HFF-Myc (cell line): Measurements from ENCODE around the gene ADARB1.

ENCODE experiments used
- DNase-seq: peaks from one replicate; pipeline ENCODE4 v3.0.0-alpha.2; 2011; ENCODE audit warnings: low read depth; ENCODE audit errors: extremely low read depth
- H3K4me3 ChIP-seq: replicated peaks from 2 replicates; pipeline ENCODE4 v1.5.1; 2011; ENCODE audit warnings: low read depth, mild to moderate bottlenecking, control low read depth, low read length
- CTCF ChIP-seq: IDR thresholded peaks from 2 replicates; pipeline ENCODE4 v1.5.1; 2012; ENCODE audit warnings: mild to moderate bottlenecking, low read depth, low read length, control low read depth; ENCODE audit errors: missing control alignments

The ADARB1 gene

GRCh38 chr21:45262041-45262581 is 187.7 kb downstream of the ADARB1 start:
- DNase-seq = no peak
- TF ChIP-seq CTCF = no peak
- H3K4me3 ChIP-seq = no peak overlapping the region

GRCh38 chr21:45262616-45263015 is 188.2 kb downstream of the ADARB1 start:
- DNase-seq = no peak
- no peak for TF ChIP-seq CTCF
- no peak overlapping the region for H3K4me3 ChIP-seq

GRCh38 chr21:45263534-45263933 is 189.2 kb downstream of the ADARB1 start:
- TF ChIP-seq CTCF = no peak
- H3K4me3 ChIP-seq = no peak overlapping the region
- DNase-seq = no peak

GRCh38 chr21:45264146-45264911 is 189.9 kb downstream of the ADARB1 start:
- no peak for TF ChIP-seq CTCF
- H3K4me3 ChIP-seq = no peak overlapping the region
- DNase-seq = no peak

- TF ChIP-seq CTCF = no peak
- no peak for DNase-seq
- H3K4me3 ChIP-seq = no peak overlapping the region
These were observed 190.6 kb downstream of the ADARB1 start for GRCh38 chr21:45264912-45265515.

- no peak for DNase-seq
- TF ChIP-seq CTCF = no peak
- no peak overlapping the region for H3K4me3 ChIP-seq
These were observed 191.5 kb downstream of the ADARB1 start for GRCh38 chr21:45265721-45266517.
